Brain microvascular endothelial cell (primary cell): ENCODE data around the gene CC2D2A.

Source experiments
- DNase-seq: peaks from one replicate; pipeline ENCODE4 v3.0.0-alpha.2; 2020
- H3K27ac ChIP-seq: fragments of 250-450 bp; sonication (Bioruptor Pico); 2 replicates; pipeline ENCODE4 v1.5.1; 2020; ENCODE audit warnings: mild to moderate bottlenecking, moderate library complexity
- H3K27me3 ChIP-seq: fragments of 250-450 bp; sonication (Bioruptor Pico); replicated peaks from 2 replicates; pipeline ENCODE4 v1.5.1; 2020; ENCODE audit warnings: mild to moderate bottlenecking
- H3K36me3 ChIP-seq: fragments of 250-450 bp; sonication (Bioruptor Pico); replicated peaks from 2 replicates; pipeline ENCODE4 v1.5.1; 2020; ENCODE audit warnings: mild to moderate bottlenecking
- H3K4me3 ChIP-seq: 2 replicates; pipeline ENCODE4 v1.5.1; 2011; ENCODE audit warnings: low read depth, mild to moderate bottlenecking, control low read depth, low read length, moderate library complexity
- in situ Hi-C: cut with HindIII; loops from 2 replicates; pipeline ENCODE4 v1.10.0; 2017; ENCODE audit warnings: low sequenced_read_pairs, low pct_ligation_motif_present
- TF ChIP-seq, protein P1 (sequence below): IDR thresholded peaks from 2 replicates; pipeline ENCODE4 v1.5.1; 2011; ENCODE audit warnings: low read depth, mild to moderate bottlenecking, moderate library complexity, low read length, control low read depth, inconsistent platforms; ENCODE audit errors: missing control alignments

CC2D2A gene

DNA sequence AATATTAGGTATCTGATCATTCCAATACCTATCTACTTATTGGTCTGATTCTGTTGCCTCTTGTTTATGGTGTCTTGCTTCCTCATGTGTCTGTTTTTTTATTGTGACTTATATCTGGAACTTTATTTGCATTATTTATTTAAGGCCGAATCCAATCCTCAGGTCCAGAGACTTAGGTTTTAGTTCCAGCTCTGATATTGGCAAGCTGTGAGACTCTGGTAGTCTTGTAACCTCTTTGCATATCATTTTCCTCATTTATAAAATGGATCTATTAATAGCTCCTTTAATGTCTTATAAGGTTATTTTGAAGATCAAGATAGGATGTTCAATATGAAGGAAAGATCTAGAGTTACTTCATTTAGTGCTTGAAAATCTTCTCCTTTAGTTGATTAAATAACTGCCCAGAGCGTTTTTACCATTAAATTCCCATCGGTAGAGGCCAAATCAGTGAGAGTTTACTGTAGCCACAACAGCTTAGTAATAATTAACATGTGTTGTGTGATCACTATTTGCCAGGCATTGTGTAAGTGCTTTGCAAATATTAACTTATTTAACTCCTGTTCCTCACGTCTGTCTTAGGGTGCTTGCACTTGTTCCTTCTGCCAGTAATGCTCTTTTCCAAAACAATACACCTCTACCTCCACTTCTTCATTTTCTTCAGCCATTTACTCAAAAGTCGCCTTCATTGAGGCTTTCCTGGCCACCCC lies 82.2 kb downstream of the CC2D2A start:
- in situ Hi-C loops = no loop called here
- no peaks in the 10 kb centered on the region for H3K27me3 ChIP-seq

DNA sequence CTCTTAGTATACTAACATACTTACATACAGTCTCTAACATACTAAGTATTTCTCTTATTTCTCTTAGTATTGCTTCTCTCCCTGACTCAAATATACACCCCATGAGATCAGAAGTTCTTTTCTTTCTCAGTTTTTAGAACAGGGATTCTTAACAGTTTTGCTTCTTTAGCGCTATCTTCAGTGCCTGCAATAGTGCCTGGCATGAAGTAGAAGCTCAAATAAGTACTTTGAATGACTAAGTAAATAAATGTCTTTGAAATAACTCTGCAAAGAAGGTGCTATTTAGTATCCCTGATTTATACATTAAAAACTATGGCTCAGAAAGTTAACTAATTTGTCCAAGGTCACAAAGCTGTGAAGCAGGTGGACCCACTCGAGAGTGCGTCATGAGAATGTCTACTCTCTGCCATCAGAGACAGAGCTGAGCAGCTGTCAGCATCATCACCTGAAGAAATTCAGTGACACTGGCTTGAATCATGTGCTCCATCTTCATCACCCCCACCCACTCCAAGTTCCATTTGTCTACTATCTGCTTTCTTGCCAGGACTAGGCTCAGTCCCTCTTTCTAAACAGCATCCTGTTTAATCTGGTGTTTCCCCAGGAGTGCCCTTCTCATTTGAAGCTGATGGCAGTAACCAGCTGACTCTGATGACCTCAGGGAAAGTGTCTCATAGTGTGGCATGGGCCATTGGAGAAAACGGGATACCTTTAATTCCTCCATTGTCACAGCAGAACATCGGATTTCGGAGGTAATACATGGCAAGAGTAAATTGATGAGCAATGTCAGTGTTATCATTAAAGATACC lies 83.1 kb downstream of the CC2D2A start:
- DNase-seq = no peak
- TF ChIP-seq, protein P1, sequence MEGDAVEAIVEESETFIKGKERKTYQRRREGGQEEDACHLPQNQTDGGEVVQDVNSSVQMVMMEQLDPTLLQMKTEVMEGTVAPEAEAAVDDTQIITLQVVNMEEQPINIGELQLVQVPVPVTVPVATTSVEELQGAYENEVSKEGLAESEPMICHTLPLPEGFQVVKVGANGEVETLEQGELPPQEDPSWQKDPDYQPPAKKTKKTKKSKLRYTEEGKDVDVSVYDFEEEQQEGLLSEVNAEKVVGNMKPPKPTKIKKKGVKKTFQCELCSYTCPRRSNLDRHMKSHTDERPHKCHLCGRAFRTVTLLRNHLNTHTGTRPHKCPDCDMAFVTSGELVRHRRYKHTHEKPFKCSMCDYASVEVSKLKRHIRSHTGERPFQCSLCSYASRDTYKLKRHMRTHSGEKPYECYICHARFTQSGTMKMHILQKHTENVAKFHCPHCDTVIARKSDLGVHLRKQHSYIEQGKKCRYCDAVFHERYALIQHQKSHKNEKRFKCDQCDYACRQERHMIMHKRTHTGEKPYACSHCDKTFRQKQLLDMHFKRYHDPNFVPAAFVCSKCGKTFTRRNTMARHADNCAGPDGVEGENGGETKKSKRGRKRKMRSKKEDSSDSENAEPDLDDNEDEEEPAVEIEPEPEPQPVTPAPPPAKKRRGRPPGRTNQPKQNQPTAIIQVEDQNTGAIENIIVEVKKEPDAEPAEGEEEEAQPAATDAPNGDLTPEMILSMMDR = no peak
- peaks cover 17% of the 10 kb centered on the region for H3K36me3 ChIP-seq
- in situ Hi-C loops = no loop called here
- H3K27ac ChIP-seq = no peak overlapping the region
- no peak overlapping the region for H3K4me3 ChIP-seq
- H3K27me3 ChIP-seq = no peaks in the 10 kb centered on the region

More for the DNA sequence above, 82.2 kb downstream of the CC2D2A start:
- TF ChIP-seq, protein P1 = no peak
- no peak overlapping the region for H3K27ac ChIP-seq
- H3K4me3 ChIP-seq = no peak overlapping the region
- no peak for DNase-seq
- peaks cover 15% of the 10 kb centered on the region for H3K36me3 ChIP-seq

DNA sequence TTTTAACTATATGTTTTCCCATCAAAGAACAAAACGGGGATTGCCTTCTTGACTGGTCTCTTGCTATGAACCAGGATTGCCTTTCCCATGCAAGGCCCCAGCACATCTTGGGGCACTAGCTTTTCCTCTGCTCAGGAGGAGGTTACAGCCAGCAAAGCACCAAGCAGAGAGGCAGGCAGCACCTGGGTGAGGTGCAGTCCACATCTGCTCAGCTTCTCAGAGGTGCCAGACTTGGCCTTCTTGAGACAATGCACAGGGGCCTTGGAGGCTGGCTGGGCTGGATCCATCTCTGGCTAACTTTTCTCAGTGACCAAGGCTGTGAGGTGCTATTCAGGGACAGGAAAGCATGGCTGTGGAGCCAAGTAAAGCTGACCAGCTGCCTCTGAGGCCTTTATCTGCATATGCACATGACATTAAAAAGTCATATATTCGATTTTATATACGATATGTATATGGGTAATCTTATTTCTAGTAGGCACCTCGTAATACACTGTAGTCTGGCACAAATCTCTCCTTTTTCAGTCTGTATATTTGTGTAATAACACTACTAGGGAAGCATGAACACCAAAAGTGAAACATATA lies 86.9 kb downstream of the CC2D2A start:
- H3K4me3 ChIP-seq = no peak overlapping the region
- DNase-seq = no peak
- H3K36me3 ChIP-seq = peaks cover 18% of the 10 kb centered on the region
- H3K27me3 ChIP-seq = no peaks in the 10 kb centered on the region
- no peak overlapping the region for H3K27ac ChIP-seq
- in situ Hi-C loops = no loop called here
- TF ChIP-seq, protein P1 = no peak

DNA sequence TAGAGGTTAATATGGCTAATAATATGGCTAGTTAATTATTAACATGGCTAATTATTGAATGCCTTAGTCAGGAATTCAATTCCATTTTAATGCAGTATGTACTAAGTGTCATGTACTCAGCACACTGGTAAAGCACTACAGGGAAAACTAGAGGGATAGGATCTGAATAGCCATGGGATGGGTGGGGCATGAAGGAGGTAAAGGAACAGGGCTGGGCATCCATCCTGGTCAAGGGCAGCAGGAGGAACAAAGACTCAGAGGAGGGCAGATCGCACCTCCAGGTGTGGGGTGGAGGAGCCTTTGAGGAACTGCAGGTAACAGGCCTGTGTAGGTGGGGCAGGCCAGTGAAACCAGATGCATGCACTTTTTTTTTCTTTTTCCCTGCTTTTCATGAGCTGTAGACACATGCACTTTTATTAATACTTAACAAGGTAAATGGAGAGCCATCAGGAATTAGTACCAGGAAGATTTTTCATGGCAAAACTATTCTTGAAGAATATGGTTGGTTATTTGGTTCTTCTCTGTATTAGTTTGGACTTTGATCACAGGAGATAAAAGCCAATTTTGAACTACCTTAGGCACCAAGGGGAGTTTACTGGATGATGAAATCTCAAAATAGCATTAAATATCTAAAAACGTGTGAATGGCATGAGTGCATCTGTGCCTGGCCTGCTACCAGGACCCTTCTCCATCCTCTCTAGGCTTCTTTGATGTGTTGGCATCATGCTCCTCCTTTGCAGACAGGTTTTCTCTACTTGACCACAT lies 88.3 kb downstream of the CC2D2A start:
- Histone ChIP-seq H3K4me3 (no peak overlapping the region), H3K36me3 (peaks cover 16% of the 10 kb centered on the region), H3K27me3 (no peaks in the 10 kb centered on the region), H3K27ac (no peak overlapping the region)
- TF ChIP-seq, protein P1 = no peak
- DNase-seq = no peak
- in situ Hi-C loops = no loop called here

DNA sequence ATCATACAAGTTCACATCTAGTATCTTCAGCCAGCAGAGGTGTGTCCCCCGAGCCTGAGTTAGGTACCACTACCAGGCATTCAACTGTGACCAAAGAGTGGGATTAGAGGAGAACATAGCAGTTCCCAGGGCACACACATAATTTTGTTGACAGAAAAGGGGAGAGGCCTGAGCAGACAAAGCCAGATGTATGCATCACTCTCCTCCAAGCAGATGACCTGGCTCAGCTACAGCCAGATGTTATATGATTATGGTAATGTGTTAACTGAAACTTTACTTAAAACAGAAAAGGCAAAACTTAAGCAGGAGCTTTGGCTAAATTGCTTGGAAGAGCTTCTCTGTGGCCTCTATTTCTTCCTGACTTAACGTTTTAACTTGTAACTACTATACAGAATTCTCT lies 88.9 kb downstream of the CC2D2A start:
- in situ Hi-C loops = no loop called here
- Histone ChIP-seq H3K36me3 (peaks cover 19% of the 10 kb centered on the region), H3K27ac (no peak overlapping the region), H3K4me3 (no peak overlapping the region), H3K27me3 (no peaks in the 10 kb centered on the region)
- no peak for DNase-seq
- TF ChIP-seq, protein P1 = no peak
